H1 (cell line): ENCODE results near the gene CFB. TPM values are rescaled to one million over a fixed set of nuclear protein-coding genes. Genes with fewer than 3 reads are reported as not detected.
A peak's percentile ranks its signal among the peaks of the same experiment; 100 is the strongest.

ENCODE experiments used
- ASH2L ChIP-seq: fragments of 200-600, 300-600 bp; sonication (generic); IDR thresholded peaks from one replicate; pipeline ENCODE4 v1.7.1; 2017; ENCODE audit warnings: low read length
- CHD7 ChIP-seq: fragments of 300-600 bp; sonication (generic); IDR thresholded peaks from 2 replicates; pipeline ENCODE4 v1.7.1; 2012; ENCODE audit warnings: low read length, moderate library complexity, mild to moderate bottlenecking, inconsistent platforms; ENCODE audit not compliant: insufficient replicate concordance
- CTCF ChIP-seq, 3 experiments: IDR thresholded peaks; 1 replicate in 2 of 3; 2 replicates in 1 of 3; pipeline versions ENCODE4 v1.5.1 to v1.6.1; 2011; ENCODE audit warnings: low read length in 3 of 3, mild to moderate bottlenecking in 3 of 3, inconsistent platforms in 2 of 3, low read depth in 1 of 3, moderate library complexity in 1 of 3; ENCODE audit not compliant: insufficient read depth in 1 of 3; ENCODE audit errors: control extremely low read depth in 1 of 3
- SIRT6 ChIP-seq: IDR thresholded peaks from one replicate; pipeline ENCODE4 v1.7.1; 2012; ENCODE audit warnings: low read length, inconsistent platforms
- SRF ChIP-seq: IDR thresholded peaks from 2 replicates; pipeline ENCODE4 v1.6.1; 2011; ENCODE audit warnings: mild to moderate bottlenecking, low read depth, low read length, moderate library complexity
- polyA plus RNA-seq, 7 experiments: library from polyadenylated mRNA; depleted of rRNA in 3 of 7; stranded (reverse) in 5 of 7; unstranded in 2 of 7; fragments of >200 nt in 5 of 7; fragments of 200-250 nt in 2 of 7; gene quantifications; 1 replicate in 5 of 7; 2 replicates in 1 of 7; 4 replicates in 1 of 7; pipeline versions ENCODE4 v1.2.1 to v1.2.3, GENCODE V29; 2011 to 2013; ENCODE audit warnings: missing spikeins in 2 of 7, mixed read lengths in 2 of 7
- total RNA-seq: library from RNA; stranded (reverse); fragmentation: NEBNext Ultra II Directional; extraction: Animal tissue kit (Norgen Biotek cat#: 25700); gene quantifications from 2 replicates; pipeline ENCODE4 v1.2.1, GENCODE V29; 2021
- TF ChIP-seq, protein P1 (sequence below): IDR thresholded peaks from 2 replicates; pipeline ENCODE4 v1.6.1; 2012; ENCODE audit warnings: inconsistent platforms

The CFB gene
- total and polyA plus RNA-seq, 2 of the 8 experiments (the other 6 are each of a cell fraction or from before 2014, with no cell fraction given) = 0.09 TPM; not detected in 1

DNA sequence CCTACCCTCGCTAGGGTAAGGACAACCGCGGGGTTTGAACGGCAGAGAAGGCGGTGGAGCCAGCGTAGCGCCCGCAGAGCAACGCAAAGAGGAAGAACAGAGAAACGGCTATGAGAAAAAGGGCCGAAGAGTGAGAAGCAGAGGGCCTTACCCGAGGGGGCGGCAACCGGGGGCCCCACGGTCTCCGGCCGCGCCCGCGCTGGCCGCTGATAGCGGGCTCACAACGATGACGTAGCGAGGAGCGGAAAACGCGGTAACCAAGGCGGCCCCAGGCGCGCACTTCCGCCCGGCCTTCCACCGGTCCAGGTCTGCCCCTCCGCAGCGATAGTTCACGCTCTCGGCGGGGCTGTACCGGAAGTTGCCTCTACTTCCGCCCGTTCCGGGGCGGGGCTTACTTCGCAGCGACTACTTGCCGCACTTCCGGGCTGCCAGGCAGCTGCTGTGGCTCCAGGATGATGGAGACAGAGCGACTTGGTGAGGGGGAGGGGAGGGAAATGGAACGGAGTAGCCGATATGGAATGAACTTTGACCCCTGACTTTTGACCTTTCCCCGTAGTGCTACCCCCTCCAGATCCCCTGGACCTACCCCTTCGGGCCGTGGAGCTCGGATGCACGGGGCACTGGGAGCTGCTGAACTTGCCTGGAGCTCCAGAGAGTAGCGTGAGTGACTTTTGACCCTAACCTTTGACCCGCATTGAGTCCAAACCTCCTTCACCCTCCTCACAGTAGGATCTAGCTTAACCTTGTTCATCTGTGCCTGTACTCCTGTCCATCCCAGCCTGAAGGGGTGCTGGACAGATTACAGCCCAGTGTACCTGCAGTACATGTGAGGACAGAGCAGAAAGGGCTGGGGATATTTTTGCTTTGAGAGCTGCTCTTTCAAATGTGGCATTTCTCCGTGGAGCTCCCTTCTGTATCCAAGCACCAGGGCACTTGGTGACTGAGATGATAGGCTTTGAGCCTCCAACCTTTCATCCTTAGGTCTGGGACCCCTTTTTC lies 13.1 kb downstream of the CFB start, which contains the start of the genes NELFE and SKIC2 (continued):
- peak; percentile 85 for TF ChIP-seq ASH2L
- peak; percentile 82 for TF ChIP-seq SRF
- TF ChIP-seq SIRT6 = no peak
- peak in 1 of 3 experiments; percentile 5; a peak in 1 of 4 replicates for TF ChIP-seq CTCF (IDR thresholded peaks at IDR 0.05; ENCODE audit: control extremely low read depth in 1 of 3, insufficient read depth in 1 of 3, low read depth in 1 of 3, low read length in 3 of 3)
- TF ChIP-seq, protein P1, sequence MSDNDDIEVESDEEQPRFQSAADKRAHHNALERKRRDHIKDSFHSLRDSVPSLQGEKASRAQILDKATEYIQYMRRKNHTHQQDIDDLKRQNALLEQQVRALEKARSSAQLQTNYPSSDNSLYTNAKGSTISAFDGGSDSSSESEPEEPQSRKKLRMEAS = peak; percentile 60
- no peak for TF ChIP-seq CHD7
